ENCODE data around the gene ZDHHC3. TPM values are rescaled to one million over a fixed set of nuclear protein-coding genes. Genes with fewer than 3 reads are reported as not detected.

Gene ZDHHC3
- total RNA-seq, 1 experiment from 2014 or later = 84.9 TPM

DNA sequence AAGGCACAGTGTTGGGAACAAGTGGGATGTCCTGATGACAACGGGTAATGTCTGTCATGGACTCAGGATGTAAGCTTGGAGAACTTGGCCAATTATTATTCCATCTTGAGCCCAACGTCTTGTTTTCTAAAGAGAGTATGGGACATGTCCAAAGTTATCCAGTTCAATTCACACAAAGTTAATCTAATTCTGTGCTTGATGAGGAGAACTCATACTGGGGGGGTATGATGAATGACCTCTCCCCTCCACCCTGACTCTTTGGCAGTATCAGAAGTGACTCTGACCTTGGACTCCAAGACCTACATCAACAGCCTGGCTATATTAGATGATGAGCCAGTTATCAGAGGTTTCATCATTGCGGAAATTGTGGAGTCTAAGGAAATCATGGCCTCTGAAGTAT, 65.3 kb downstream of the ZDHHC3 start:
- Mint-ChIP-seq H3K4me1 (ENCODE audit: low read depth, unreplicated experiment) (no peaks in the 10 kb centered on the region), H3K36me3 (ENCODE audit: insufficient read depth, unreplicated experiment) (peaks cover 4% of the 10 kb centered on the region), H3K4me3 (ENCODE audit: low read depth, unreplicated experiment) (no peak overlapping the region), H3K27ac (ENCODE audit: unreplicated experiment) (no peak overlapping the region), H3K9me3 (ENCODE audit: low read depth, unreplicated experiment) (no peaks in the 10 kb centered on the region), H3K27me3 (ENCODE audit: unreplicated experiment) (no peaks in the 10 kb centered on the region)
- CTCF ChIA-PET = no interaction called here
- no peak for DNase-seq
- no TSS peak for BruUV-seq (replicated peaks)
- intact Hi-C loops (cut with micrococcal nuclease; ENCODE audit: unreplicated experiment) = loop anchor here (10.0 kb wide), 1 partner anchor 76 kb away; no protein-coding TSS in a partner anchor
- TF ChIP-seq CTCF (IDR thresholded peaks at IDR 0.05; ENCODE audit: unreplicated experiment) = no peak

DNA sequence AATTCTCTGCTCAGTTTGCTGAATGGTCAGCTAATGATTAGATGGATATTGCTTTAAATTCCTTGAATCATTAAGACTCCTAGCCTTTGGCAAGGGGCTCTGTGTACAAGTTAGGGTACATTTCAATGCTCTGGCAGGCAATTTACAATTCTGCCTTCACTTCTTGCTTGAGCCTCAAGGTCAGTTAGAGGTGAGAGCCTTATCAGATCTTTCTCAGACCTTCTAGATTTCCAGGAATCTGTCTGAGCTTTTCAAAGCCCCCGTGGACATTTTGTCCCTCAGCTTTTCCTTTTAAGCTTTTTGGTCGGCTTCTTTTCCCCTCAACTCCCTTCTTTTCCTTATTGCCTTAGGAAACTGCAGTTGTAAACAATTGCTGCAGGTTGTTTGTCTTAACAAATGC, 66.9 kb downstream of the ZDHHC3 start:
- no peak for DNase-seq
- no peaks in the 10 kb centered on the region for H3K27me3 Mint-ChIP-seq (ENCODE audit: unreplicated experiment)
- intact Hi-C loops (cut with micrococcal nuclease; ENCODE audit: unreplicated experiment) = no loop called here
- no peaks in the 10 kb centered on the region for H3K9me3 Mint-ChIP-seq (ENCODE audit: low read depth, unreplicated experiment)
- no peak overlapping the region for H3K4me3 Mint-ChIP-seq (ENCODE audit: low read depth, unreplicated experiment)
- BruUV-seq (replicated peaks) = no TSS peak
- no peaks in the 10 kb centered on the region for H3K4me1 Mint-ChIP-seq (ENCODE audit: low read depth, unreplicated experiment)
- no peak for TF ChIP-seq CTCF (IDR thresholded peaks at IDR 0.05; ENCODE audit: unreplicated experiment)
- peaks cover 4% of the 10 kb centered on the region for H3K36me3 Mint-ChIP-seq (ENCODE audit: insufficient read depth, unreplicated experiment)
- H3K27ac Mint-ChIP-seq (ENCODE audit: unreplicated experiment) = no peak overlapping the region
- CTCF ChIA-PET = no interaction called here

DNA sequence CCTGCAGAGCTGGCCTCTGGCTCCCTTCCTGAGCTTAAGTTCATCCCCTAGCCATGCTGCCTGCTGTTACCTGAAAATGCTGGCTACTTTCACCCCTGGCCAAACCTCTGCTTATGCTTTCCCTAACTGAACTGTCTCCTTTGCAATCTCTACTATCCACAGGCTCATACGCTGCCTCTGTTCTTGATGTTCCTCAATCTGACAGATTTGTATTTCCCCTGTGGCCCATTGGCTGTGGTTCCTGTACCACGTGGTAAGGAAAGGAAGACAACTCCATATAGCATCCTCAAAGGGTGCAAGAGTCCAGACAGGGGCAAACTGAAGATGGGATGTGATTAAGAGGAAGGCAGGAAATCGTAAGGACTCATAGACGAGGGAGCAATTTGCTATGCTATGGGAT, 68.4 kb downstream of the ZDHHC3 start:
- H3K36me3 Mint-ChIP-seq (ENCODE audit: insufficient read depth, unreplicated experiment) = no peaks in the 10 kb centered on the region
- BruUV-seq (replicated peaks) = no TSS peak
- no peak for DNase-seq
- TF ChIP-seq CTCF (IDR thresholded peaks at IDR 0.05; ENCODE audit: unreplicated experiment) = no peak
- intact Hi-C loops (cut with micrococcal nuclease; ENCODE audit: unreplicated experiment) = no loop called here
- no peaks in the 10 kb centered on the region for H3K4me1 Mint-ChIP-seq (ENCODE audit: low read depth, unreplicated experiment)
- no peaks in the 10 kb centered on the region for H3K9me3 Mint-ChIP-seq (ENCODE audit: low read depth, unreplicated experiment)
- H3K27me3 Mint-ChIP-seq (ENCODE audit: unreplicated experiment) = no peaks in the 10 kb centered on the region
- H3K4me3 Mint-ChIP-seq (ENCODE audit: low read depth, unreplicated experiment) = no peak overlapping the region
- CTCF ChIA-PET = no interaction called here
- no peak overlapping the region for H3K27ac Mint-ChIP-seq (ENCODE audit: unreplicated experiment)

DNA sequence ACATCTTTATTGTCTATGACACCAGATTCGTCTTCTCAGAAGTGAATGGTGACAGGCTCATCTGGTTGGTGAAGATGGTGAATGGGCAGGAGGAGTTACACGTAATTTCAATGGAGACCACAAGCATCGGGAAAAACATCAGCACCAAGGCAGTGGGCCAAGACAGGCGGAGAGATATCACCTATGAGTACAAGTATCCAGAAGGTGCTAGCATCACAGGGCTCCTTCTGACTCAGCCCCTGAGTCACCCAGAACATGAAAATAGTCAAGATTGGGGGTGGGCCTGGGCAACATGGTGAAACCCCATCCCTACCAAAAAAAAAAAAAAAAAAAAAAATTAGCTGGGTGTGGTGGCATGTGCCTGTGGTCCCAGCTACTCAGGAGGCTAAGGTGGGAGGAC, 69.0 kb downstream of the ZDHHC3 start:
- BruUV-seq (replicated peaks) = no TSS peak
- H3K36me3 Mint-ChIP-seq (ENCODE audit: insufficient read depth, unreplicated experiment) = no peaks in the 10 kb centered on the region
- H3K9me3 Mint-ChIP-seq (ENCODE audit: low read depth, unreplicated experiment) = no peaks in the 10 kb centered on the region
- no peak overlapping the region for H3K27ac Mint-ChIP-seq (ENCODE audit: unreplicated experiment)
- intact Hi-C loops (cut with micrococcal nuclease; ENCODE audit: unreplicated experiment) = no loop called here
- CTCF ChIA-PET = no interaction called here
- DNase-seq = no peak
- TF ChIP-seq CTCF (IDR thresholded peaks at IDR 0.05; ENCODE audit: unreplicated experiment) = no peak
- no peaks in the 10 kb centered on the region for H3K4me1 Mint-ChIP-seq (ENCODE audit: low read depth, unreplicated experiment)
- H3K27me3 Mint-ChIP-seq (ENCODE audit: unreplicated experiment) = no peaks in the 10 kb centered on the region
- H3K4me3 Mint-ChIP-seq (ENCODE audit: low read depth, unreplicated experiment) = no peak overlapping the region

All from Calu3 (cell line).